Upper lobe of right lung (tissue), 1 donor: ENCODE results near the gene UCHL5. TPM values are rescaled to one million over a fixed set of nuclear protein-coding genes. Genes with fewer than 3 reads are reported as not detected.
A peak's percentile ranks its signal among the peaks of the same experiment; 100 is the strongest.

Source experiments
- ATAC-seq: fragments of 200-7000 bp; cut with Tn5 transposase; one replicate; pipeline ENCODE4 v1.9.1; 2020; ENCODE audit warnings: mild to moderate bottlenecking, moderate library complexity
- DNase-seq: peaks from one replicate; pipeline ENCODE4 v3.0.0-alpha.2; 2020
- H3K27ac ChIP-seq: fragments of 200-600 bp; one replicate; pipeline ENCODE4 v1.8.0; 2022
- H3K27me3 ChIP-seq: fragments of 200-600 bp; one replicate; pipeline ENCODE4 v1.8.0; 2022; ENCODE audit warnings: mild to moderate bottlenecking
- H3K36me3 ChIP-seq: fragments of 200-600 bp; one replicate; pipeline ENCODE4 v1.8.0; 2022
- H3K4me1 ChIP-seq: fragments of 200-600 bp; one replicate; pipeline ENCODE4 v1.8.0; 2022
- H3K4me3 ChIP-seq: fragments of 200-600 bp; one replicate; pipeline ENCODE4 v1.8.0; 2022; ENCODE audit warnings: mild to moderate bottlenecking
- H3K9me3 ChIP-seq: fragments of 200-600 bp; one replicate; pipeline ENCODE4 v1.8.0; 2022
- CTCF ChIP-seq: fragments of 200-600 bp; IDR thresholded peaks from one replicate; pipeline ENCODE4 v1.8.0; 2022; ENCODE audit warnings: antibody characterized with exemption
- intact Hi-C: fragments of 100-400 bp; cut with DNase I; formaldehyde crosslinking; loops from one replicate; pipeline ENCODE4 v1.11.0; 2022
- total RNA-seq: library from RNA; stranded (reverse); fragmentation: NEBNext Ultra II Directional; extraction: Animal tissue kit (Norgen Biotek cat#: 25700); gene quantifications from one replicate; pipeline ENCODE4 v1.2.1, GENCODE V29; 2021
- donor health status: DM: no; HTN: yes; CAD: no; lungs with severe emphysema.

The UCHL5 gene
- total RNA-seq, 1 donor from 2014 or later, result 23.8 TPM

GRCh38 chr1:192974701-192975100 is 84.5 kb downstream of the UCHL5 start:
- intact Hi-C loops, result no loop called here
- no peak overlapping the region for H3K27ac ChIP-seq
- no peak overlapping the region for H3K4me3 ChIP-seq
- no peaks in the 10 kb centered on the region for H3K4me1 ChIP-seq
- no peaks in the 10 kb centered on the region for H3K36me3 ChIP-seq
- no peaks in the 10 kb centered on the region for H3K27me3 ChIP-seq
- no peak for DNase-seq
- H3K9me3 ChIP-seq, result no peaks in the 10 kb centered on the region
- ATAC-seq, result peak; percentile 60
- TF ChIP-seq CTCF, result no peak

GRCh38 chr1:192973988-192974387 is 85.2 kb downstream of the UCHL5 start:
- Histone ChIP-seq H3K27me3 (no peaks in the 10 kb centered on the region), H3K36me3 (no peaks in the 10 kb centered on the region), H3K9me3 (no peaks in the 10 kb centered on the region), H3K27ac (no peak overlapping the region), H3K4me3 (no peak overlapping the region), H3K4me1 (no peaks in the 10 kb centered on the region)
- no peak for DNase-seq
- ATAC-seq, result no peak
- no peak for TF ChIP-seq CTCF
- intact Hi-C loops, result no loop called here

GRCh38 chr1:192973202-192973601 is 86.0 kb downstream of the UCHL5 start:
- no peak for DNase-seq
- H3K27me3 ChIP-seq, result no peaks in the 10 kb centered on the region
- no peak overlapping the region for H3K27ac ChIP-seq
- intact Hi-C loops, result no loop called here
- H3K4me3 ChIP-seq, result no peak overlapping the region
- ATAC-seq, result no peak
- H3K36me3 ChIP-seq, result no peaks in the 10 kb centered on the region
- no peaks in the 10 kb centered on the region for H3K4me1 ChIP-seq
- no peaks in the 10 kb centered on the region for H3K9me3 ChIP-seq
- no peak for TF ChIP-seq CTCF

- intact Hi-C loops, result no loop called here
- H3K36me3 ChIP-seq, result no peaks in the 10 kb centered on the region
- no peaks in the 10 kb centered on the region for H3K4me1 ChIP-seq
- DNase-seq (no peak), ATAC-seq (no peak)
- no peaks in the 10 kb centered on the region for H3K27me3 ChIP-seq
- H3K9me3 ChIP-seq, result no peaks in the 10 kb centered on the region
- no peak for TF ChIP-seq CTCF
- no peak overlapping the region for H3K27ac ChIP-seq
- H3K4me3 ChIP-seq, result no peak overlapping the region
Measured at GRCh38 chr1:192969091-192969490, 90.1 kb downstream of the UCHL5 start.

GRCh38 chr1:192968323-192968722 is 90.8 kb downstream of the UCHL5 start:
- intact Hi-C loops, result no loop called here
- TF ChIP-seq CTCF, result no peak
- no peak overlapping the region for H3K27ac ChIP-seq

GRCh38 chr1:192967901-192968300 is 91.3 kb downstream of the UCHL5 start:
- DNase-seq, result no peak
- intact Hi-C loops, result no loop called here
- Histone ChIP-seq H3K9me3 (no peaks in the 10 kb centered on the region), H3K4me1 (no peaks in the 10 kb centered on the region), H3K36me3 (no peaks in the 10 kb centered on the region), H3K4me3 (no peak overlapping the region), H3K27me3 (no peaks in the 10 kb centered on the region), H3K27ac (no peak overlapping the region)
- TF ChIP-seq CTCF, result no peak
- no peak for ATAC-seq

More at GRCh38 chr1:192968323-192968722, 90.8 kb downstream of the UCHL5 start:
- Histone ChIP-seq H3K9me3 (no peaks in the 10 kb centered on the region), H3K4me1 (no peaks in the 10 kb centered on the region), H3K4me3 (no peak overlapping the region), H3K27me3 (no peaks in the 10 kb centered on the region), H3K36me3 (no peaks in the 10 kb centered on the region)
- no peak for DNase-seq
- ATAC-seq, result no peak
